Suprapubic skin (tissue), 3 donors: Measurements from ENCODE around the gene SOX5.

Experiments
- CTCF ChIP-seq, 2 donors: fragments of 200-600 bp in 1 of 2; fragments of 450-650 bp in 1 of 2; sonication (generic) in 1 of 2; IDR thresholded peaks; one replicate each; pipeline ENCODE4 v1.5.1; 2016 to 2019; ENCODE audit warnings: antibody characterized with exemption in 2 of 2, mild to moderate bottlenecking in 1 of 2, moderate library complexity in 1 of 2
- POLR2A ChIP-seq, 2 donors: fragments of 450-650 bp; IDR thresholded peaks; one replicate each; pipeline ENCODE4 v1.6.1; 2017; ENCODE audit warnings: antibody characterized with exemption in 2 of 2, mild to moderate bottlenecking in 2 of 2, moderate library complexity in 2 of 2

- TF ChIP-seq CTCF (IDR thresholded peaks at IDR 0.05) (no peak), POLR2A (IDR thresholded peaks at IDR 0.05) (no peak)
Observed at GRCh38 chr12:23751641-23752040, 197.8 kb downstream of the SOX5 start.
